HG02642 (cell line): ENCODE measurements around the gene BANP.
"Not testable (repeated sequence)": the region's sequence is repeated elsewhere in the genome, so short reads cannot be mapped to it uniquely, and the experiment has no call there.

ENCODE experiments used
- ATAC-seq: cut with Tn5 transposase; IDR thresholded peaks from one replicate; pipeline ENCODE4 v1.9.1; 2021; ENCODE audit warnings: mild to moderate bottlenecking; ENCODE audit not compliant: unreplicated experiment, poor library complexity

Gene BANP

DNA sequence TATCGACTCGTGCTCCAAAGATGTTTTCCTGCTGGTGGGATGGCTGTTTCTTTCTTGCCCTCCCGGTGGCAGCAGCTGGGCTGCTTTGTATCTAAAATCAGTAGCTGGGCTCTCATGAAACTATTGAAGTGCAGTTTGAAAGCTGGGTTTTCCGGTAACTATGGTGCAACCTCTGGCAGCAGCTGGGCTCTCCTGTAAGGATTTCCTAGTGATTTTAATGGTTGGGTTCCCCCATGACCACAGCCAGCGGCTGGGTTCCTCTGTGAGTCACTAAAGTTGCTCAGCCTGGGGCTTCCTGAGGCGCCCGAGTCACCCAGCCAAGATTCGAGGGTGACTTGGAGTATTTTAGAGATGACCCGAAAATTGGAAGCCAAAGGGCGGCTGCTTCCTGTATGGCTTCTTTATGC, 73.9 kb downstream of the BANP start:
- ATAC-seq, result not testable (repeated sequence)

DNA sequence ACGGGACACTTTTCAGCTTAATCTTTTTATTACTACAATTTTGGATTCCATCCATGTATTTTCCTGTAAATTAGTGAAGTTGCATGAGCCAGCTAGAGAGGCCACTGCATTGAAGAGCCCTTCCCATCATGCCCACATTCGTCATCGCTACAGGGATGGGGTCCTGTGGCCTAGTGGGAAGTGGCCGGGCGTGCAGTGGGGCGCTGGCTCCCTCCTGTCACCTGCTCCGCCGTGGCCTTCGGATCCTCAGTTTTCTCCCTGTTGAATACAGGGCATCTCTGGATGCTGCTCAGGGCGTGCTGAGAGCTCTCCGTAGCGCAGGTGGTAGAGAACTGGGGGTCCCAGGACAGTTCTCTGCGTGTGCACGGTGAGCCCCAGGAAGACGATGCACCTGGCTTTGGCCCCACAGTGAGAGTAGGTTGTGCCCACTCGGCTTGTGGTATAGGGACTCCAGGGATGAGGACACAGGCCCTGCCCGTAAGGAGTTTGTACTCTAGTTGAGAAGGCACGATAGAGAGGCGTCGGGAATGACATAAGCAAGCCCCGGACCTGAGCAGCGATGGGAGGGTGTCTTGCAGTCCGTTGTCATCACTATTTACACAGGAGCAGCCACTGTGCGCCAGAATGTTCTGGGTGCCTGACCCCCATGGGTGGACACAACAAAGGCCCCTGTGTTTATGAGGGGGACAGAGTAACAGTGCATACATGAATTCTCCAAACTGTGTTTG, 74.8 kb downstream of the BANP start:
- not testable (repeated sequence) for ATAC-seq

DNA sequence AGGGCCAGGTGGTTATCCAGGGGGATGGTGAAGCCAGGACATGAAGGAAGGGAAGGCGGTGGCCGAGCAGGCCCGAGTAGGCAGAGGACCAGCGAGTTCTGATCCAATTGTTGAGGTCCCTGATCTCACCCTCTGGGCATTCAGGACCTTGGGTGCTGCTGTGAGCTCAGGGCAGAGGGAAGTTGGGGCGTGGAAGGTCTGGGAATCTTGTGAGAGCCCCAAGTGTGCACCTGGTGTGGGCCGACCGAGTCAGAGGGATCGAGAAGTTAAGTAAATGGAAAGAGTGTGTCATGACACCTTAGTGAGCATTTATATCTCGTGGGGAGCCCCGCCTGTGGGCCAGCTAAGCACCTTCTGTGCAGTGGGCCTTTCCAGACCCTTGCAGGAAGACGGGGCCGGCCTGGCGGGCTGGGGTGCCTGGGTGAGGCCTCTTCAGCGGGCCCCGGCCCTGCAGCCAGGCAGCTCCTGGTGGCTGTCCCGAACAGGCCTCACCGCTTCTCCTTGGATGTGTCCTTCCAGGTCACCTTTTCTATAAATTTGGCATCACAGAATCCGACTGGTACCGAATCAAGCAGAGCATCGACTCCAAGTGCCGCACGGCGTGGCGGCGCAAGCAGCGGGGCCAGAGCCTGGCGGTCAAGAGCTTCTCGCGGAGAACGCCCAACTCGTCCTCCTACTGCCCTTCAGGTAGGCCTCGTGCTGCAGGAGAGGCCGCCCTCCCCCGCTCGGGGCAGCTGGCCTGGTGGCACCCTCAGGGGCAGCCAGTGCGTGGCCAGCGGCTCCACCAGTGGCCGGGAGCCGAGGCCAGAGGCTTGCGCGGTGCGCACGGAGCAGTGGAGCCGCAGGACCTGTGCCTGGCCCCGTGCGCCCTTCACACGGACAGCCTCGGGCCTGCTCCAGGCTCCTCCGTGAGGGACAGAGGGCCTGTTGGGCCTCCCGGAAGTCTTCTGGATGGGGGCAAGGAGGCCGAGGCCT, 76.0 kb downstream of the BANP start:
- no peak for ATAC-seq

DNA sequence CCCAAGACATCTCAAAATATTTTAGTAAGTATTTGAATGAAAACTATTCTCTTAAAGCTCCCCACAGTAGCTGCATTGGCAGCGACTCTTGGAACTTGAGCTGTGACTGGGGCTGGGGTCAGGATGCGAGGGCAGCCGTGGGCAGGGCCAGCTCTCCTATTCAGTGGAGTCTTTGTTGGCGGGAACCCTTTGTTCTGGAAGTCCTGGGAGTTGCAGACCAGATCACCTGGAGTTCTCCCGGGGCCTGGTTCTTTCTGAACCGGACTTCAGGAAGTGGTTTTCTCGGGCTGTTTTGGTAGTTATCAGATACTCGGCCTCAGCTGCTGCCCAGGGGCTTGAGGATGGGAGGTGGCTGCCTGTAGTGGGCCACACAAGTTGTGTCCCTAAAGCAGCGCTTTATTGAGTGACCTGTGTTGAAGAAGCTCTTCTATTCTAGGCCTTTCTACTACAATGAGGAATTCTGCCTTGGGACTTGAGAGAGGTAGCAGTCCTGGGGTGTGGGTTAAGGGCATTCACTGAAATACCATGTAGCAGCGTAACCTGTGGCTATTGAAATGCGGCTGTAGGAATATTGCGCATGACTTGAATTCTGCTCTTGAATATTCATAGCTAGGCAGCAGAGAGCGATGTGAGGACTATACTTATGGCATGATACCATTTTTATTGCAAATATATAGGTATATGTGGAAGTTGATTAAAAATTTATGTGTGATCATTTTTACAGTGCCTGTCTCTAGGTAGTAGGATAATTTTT, 77.1 kb downstream of the BANP start:
- not testable (repeated sequence) for ATAC-seq

DNA sequence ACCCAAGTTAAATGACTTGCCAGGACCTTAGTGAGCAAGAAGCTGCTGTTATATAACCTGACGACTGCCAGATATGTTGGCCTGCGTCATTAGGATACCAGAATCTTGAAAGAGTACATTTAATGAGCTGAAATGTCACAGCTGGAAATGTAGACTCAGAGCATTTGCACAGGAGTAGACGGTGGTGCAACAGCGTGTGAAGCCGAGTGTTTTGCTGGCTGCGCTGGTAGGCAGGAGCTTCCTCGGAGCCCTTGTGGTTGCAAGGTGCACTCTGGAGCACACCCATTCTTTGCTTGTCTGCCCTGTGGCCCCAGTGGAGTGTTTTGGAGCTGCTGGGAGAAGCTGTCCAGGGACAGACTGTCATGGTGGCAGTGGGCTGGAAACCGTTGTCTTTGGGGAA, 79.3 kb downstream of the BANP start:
- ATAC-seq, result no peak

DNA sequence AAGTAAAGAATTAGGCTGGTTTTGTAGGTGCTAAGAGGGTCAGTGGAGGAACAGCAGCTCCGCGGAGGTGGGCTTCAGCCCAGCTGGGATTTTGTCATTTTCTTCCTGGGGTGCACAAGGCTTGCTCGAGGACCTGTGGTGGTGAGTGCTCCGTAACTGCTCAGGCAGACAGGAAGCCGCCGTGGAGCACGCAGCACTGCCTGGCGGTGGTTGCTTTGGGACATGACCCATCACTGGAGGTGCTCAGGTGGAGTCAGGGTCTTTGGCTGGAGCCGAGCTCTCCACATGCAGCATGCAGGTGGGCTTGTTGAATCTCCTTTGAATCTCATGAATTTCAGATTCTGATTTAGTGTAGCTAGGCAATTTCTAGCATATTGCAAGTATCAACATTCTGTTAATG, 79.7 kb downstream of the BANP start:
- not testable (repeated sequence) for ATAC-seq

DNA sequence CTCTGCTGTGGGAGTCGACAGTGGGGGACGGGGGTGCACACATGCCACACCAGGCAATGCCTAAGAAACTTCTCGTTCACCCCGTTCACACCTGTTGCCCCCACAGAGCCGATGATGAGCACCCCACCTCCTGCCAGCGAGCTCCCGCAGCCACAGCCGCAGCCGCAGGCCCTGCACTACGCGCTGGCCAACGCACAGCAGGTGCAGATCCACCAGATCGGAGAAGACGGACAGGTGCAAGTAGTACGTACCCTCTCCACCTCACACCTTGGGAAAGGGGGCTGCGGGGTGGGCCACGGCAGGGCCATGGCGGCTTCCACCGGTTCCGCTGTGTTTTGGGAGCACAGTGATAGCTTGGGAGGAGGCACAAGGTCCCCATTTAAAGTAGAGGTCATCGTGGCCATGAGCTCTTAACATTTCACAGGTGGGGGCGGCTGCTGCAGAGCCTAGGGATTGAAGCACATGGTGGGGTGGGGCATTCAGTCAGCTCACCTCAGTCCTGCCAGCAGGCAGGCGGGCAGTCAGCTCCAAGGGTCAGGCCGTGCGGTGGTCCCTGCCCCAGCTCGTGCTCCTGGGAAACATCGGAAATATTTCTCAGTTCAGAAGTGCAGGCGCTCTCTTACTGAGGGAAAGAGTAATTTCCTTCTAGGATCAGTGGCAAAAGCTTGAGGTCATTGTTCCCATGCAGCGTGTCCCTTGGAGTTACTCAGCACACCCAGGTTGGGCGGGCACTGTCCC, 81.9 kb downstream of the BANP start:
- not testable (repeated sequence) for ATAC-seq

DNA sequence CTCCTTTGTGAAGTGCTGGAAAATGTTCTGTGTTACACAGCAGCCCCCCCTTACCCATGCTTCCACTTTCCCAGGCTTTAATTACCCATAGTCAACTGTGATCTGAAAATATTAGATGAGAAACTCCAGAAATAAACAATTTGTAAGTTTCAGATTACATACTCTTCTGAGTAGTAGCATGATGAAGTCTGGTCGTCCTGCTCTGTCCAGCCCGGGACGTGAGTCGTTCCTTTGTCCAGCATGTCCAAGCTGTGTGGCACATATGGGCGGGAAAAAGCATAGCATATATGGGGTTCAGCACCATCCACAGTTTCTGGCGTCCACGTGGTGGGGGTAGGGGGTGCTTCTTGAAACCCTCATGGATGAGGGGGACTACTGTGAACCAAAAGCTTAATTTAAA, 83.5 kb downstream of the BANP start:
- no peak for ATAC-seq

DNA sequence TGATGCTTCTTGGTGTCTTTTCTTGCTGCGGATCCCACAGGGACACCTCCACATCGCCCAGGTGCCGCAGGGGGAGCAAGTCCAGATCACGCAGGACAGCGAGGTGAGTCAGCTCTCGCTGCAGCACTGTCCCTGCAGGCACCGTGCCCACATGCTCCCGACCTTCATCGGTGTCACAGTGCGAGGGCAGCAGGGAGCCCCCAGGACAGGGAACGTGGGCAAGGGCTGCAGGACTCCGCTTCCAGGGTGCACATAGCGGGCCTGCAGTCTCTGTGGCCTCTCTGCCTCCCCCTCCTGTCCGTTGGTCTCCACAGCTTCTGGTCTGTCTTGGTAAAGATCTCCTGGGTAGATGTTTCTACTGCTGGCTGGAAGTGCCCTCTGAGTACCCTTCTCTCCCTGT, 84.1 kb downstream of the BANP start:
- no peak for ATAC-seq

DNA sequence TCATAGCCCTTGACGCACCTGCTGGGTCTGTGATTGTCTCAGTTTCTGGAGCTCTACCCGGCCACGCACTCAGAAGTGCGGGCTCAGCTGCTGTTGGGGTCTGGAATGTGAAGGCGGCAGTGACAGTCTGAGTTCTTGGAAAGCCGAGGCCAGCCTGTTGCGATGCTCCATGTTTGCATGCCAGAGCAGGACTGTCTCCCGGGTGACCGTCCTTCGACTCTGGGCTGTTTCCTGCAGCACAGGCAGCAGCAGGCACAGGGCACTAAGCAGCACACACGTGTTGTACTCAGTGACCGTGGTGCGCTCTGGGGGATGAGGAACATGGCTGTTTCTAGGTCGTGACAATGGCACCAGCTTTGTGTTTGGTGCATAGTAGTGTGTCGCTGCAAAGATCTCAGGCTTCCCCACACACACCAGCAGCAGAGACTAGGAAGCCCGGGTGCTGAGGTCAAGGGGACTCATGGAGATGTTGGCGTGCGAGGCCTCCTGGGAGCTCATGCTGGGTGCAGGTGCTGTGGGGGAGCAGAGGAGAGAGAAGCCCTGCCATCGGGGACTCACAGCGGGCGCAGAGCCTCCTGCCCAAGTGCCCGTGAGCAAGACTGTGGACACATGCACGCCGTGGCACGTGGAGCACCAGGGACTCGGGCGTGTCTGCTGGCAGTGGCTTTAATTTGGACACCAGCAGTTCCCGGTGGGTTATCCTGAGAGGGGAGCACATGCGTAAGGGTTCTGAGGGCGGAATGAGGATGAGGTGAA, 84.8 kb downstream of the BANP start:
- not testable (repeated sequence) for ATAC-seq

DNA sequence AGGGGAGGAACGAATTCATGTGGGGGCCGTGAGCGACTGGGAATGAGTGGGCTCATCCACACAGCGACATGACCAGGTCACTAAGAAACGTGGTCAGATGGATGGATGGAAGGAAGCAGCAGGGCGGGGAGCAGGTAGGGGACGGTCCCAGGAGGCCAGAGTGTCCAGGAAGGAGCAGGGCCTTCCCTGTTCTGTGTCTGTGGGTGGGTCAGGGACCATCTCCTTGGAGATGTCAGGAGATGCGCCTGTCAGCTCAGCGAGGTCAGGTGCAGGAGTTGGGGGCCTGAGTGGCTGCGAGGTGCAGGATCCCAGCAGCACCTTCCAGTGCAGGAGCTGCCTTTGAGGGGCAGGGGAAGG, 85.4 kb downstream of the BANP start:
- ATAC-seq, result not testable (repeated sequence)

DNA sequence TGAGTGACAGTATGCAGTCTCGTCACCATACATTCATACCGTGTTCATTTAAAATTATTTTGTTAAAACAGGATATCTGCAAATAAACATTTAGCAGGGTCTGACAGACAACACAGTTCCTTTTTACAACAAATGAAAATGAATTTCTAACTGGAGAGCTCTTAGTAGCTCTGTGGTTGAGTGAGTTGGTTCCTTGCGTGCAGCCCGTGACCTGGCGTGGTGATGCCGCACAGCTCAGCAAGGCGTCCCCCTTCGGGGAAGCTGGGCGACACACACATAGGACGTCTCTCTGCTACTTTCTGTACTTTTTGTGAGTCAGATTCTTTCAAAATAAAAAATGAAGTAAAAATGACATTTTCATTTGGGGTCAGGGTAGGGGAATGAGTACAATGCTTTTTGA, 86.1 kb downstream of the BANP start:
- ATAC-seq, result not testable (repeated sequence)

DNA sequence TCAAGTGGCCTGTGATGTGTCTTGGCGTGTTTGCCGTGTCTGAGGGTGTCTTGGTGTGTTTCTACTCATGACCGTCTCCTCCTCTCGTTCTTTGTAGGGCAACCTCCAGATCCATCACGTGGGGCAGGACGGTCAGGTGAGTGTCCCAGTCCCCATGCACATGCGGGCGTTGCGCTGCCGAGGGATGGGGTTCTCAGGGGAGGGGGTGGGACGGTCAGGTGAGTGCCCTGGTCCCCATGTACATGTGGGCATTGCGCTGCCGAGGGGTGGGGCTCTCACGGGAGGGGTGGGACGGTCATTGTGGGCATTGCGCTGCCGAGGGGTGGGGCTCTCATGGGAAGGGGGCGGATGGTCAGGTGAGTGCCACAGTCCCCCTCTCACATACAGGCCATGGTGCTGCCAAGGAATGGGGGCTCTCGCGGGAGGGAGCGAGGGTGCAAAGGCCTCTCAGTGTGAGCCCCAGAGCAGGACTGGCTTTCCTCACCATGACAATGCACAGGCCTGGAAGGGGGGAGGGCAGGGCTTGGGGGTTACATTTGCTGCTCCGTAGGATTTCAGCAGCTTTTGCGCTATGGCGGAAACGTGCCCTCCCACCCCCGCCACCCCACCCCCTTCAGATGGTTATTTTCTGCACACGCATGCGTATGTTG, 86.8 kb downstream of the BANP start:
- ATAC-seq, result not testable (repeated sequence)

DNA sequence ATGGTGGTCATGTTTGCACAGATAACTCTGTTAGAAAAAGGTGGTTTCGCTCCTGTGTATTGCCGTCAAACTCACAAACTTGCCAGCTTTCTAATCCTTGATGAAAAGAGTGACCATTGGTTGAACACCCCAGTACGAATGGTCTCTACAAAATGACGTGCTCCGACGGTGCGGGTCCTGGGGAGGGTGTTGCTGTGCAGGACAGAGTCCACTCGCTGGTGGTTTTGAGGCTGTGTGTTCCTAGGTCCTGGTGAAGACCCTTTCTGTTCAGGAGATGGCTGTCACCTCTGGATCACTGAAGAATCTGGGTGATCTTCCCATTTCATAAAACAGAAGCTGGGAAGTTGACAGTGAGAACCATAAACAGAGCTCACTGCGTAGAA, 87.3 kb downstream of the BANP start:
- not testable (repeated sequence) for ATAC-seq

DNA sequence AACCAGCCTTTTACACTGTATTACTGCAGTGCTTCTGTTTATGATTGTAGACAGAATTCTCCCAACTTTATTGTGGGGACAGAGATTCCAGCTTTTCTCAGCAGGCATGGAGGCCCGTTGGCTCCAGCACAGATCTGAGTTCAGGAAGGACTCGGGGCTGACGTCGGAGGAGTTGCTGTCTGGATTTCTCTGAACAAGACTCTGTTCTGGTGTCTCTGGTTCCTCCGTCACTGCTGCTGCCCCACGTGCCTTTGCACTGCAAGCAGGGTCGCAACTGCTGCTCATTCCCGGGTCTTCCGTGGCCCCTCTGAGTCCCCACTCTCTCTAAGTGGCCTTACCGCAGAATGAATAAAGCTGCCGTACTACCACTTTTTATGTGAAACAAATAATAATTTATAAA, 88.4 kb downstream of the BANP start:
- ATAC-seq, result no peak

DNA sequence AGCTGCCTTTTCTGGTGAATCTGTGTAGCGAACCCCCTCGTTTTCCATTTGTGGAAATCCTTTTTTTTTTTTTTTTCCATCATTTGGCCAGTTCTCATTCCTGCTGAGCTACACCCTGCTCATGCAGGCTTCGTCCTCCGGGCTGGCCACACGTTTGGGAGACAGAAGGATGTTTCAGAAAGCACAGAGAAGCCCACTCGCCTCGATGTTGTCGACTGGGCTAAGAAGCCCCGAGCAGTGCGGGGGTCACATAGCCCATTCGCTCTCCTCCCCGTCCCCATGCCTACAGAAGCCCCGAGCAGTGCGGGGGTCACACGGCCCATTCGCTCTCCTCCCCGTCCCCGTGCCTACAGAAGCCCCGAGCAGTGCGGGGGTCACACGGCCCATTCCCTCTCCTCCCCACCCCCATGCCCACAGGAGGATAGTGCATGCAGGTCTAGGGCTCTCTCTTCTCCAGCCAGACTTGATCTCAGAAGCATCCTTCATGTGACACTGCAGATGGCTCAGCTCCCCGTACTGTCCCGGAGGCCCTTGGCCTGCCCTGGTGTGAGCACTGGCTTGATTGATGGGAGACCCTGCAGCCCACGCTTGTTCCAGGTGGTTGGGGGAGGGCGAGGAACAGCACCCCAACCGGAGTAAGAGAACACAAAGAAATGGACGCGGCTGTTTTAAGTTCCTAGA, 89.1 kb downstream of the BANP start:
- ATAC-seq, result not testable (repeated sequence)

DNA sequence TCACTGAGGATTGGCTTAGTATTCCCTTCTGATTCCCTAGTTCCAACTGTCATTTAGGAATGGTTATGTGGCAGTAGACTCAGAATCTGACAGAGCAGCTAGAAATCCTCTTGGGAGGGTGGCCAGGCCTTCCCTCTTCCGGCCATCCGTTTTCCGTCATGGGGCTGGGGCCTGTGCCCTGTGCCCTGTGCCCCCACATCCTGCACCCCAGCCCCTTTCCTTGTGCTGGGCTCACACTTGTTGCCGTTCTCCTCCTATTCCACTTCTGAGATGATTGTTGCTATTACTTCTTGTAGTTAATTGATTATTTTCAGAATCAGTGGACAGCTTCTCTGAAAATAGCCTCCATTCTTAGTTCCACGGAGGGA, 89.6 kb downstream of the BANP start:
- not testable (repeated sequence) for ATAC-seq

DNA sequence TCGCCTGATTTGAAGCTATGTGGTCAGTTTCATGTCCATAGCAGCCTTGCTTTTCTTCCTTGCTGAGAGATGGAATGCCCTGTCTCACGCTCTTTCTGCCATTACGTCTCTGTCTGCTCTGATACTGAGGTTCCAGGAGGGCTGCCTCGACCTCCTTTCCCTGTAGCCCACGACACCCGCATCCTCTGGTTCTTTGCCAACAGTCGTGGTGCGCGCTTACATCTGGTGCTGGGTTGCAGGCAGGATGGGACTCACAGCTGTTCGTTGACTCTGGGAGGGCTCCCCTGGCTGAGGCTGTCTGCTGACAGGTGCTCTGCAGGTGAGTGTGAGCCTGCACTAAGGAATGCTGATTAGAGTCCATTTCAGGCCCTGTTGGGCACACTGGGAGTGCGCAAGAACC, 90.3 kb downstream of the BANP start:
- ATAC-seq, result not testable (repeated sequence)
